Heart left ventricle (tissue), 16 donors: ENCODE data around the gene EIF5A2. TPM values are rescaled to one million over a fixed set of nuclear protein-coding genes. Genes with fewer than 3 reads are reported as not detected.

Source experiments
- ATAC-seq, 4 donors: fragments of 200-7000 bp; cut with Tn5 transposase; one replicate each; pipeline ENCODE4 v1.9.1; 2020 to 2022; ENCODE audit warnings: moderate library complexity in 4 of 4, mild to moderate bottlenecking in 3 of 4, moderate number of reproducible peaks in 1 of 4
- DNase-seq, 5 donors: peaks; one replicate each; pipeline ENCODE4 v3.0.0-alpha.2; 2020
- H3K27ac ChIP-seq, 12 donors: fragments of 200-600 bp; sonication (generic) in 4 of 12; one replicate each; pipeline versions ENCODE4 v1.5.0 to v1.8.0; 2016 to 2022; ENCODE audit warnings: mild to moderate bottlenecking in 2 of 12
- H3K27me3 ChIP-seq, 9 donors: fragments of 200-600 bp; sonication (generic) in 2 of 9; one replicate each; pipeline versions ENCODE4 v1.5.1 to v1.8.0; 2016 to 2022; ENCODE audit warnings: mild to moderate bottlenecking in 3 of 9
- H3K36me3 ChIP-seq, 9 donors: fragments of 200-600 bp; sonication (generic) in 2 of 9; one replicate each; pipeline versions ENCODE4 v1.5.0 to v1.8.0; 2018 to 2022; ENCODE audit warnings: mild to moderate bottlenecking in 2 of 9
- H3K4me1 ChIP-seq, 12 donors: fragments of 200-600 bp; sonication (generic) in 4 of 12; one replicate each; pipeline versions ENCODE4 v1.5.0 to v1.8.0; 2016 to 2022; ENCODE audit warnings: mild to moderate bottlenecking in 3 of 12
- H3K4me3 ChIP-seq, 12 donors: fragments of 200-600 bp; sonication (generic) in 4 of 12; one replicate each; pipeline versions ENCODE4 v1.5.0 to v1.8.0; 2017 to 2022; ENCODE audit warnings: mild to moderate bottlenecking in 9 of 12, moderate library complexity in 4 of 12
- H3K9me3 ChIP-seq, 12 donors: fragments of 200-600 bp; sonication (generic) in 4 of 12; one replicate each; pipeline versions ENCODE4 v1.5.0 to v1.8.0; 2016 to 2022; ENCODE audit warnings: mild to moderate bottlenecking in 1 of 12
- CTCF ChIP-seq, 12 donors: fragments of 200-600 bp; sonication (generic) in 4 of 12; IDR thresholded peaks; one replicate each; pipeline versions ENCODE4 v1.5.0 to v1.8.0; 2018 to 2022; ENCODE audit warnings: antibody characterized with exemption in 12 of 12, mild to moderate bottlenecking in 5 of 12
- POLR2A ChIP-seq, 2 donors: fragments of 450-650 bp; IDR thresholded peaks; one replicate each; pipeline ENCODE4 v1.6.1; 2017; ENCODE audit warnings: antibody characterized with exemption in 2 of 2, mild to moderate bottlenecking in 2 of 2, moderate library complexity in 2 of 2
- WGBS, 4 donors: extraction: QIAGEN DNeasy Blood & Tissue Kit in 2 of 4; methylation state at CpG; one replicate each; pipeline versions ENCODE4 v1.1.5 to v1.1.7; 2013 to 2018; 5-methylcytosine and 5-hydroxymethylcytosine counted together
- intact Hi-C, 10 donors: fragments of 100-400 bp; cut with DNase I; formaldehyde crosslinking; loops; one replicate each; pipeline versions ENCODE4 v1.11.1 to v1.14.2; 2022
- polyA plus RNA-seq, 2 donors: library from polyadenylated mRNA; stranded (reverse); fragments of 200-250 nt; gene quantifications; one replicate each; pipeline ENCODE4 v1.2.3, GENCODE V29; 2013
- total RNA-seq, 9 donors: library from RNA; depleted of rRNA in 2 of 9; stranded (reverse); fragments of >200 nt in 2 of 9; fragmentation: NEBNext Ultra II Directional in 3 of 9; extraction: Animal tissue kit (Norgen Biotek cat#: 25700) in 3 of 9; gene quantifications; one replicate each; pipeline versions ENCODE4 v1.1.0 to v1.2.4, GENCODE V29; 2016 to 2023
- donor health status: ischemic (EF 13 %, LVEDD 7.1; RV severe dilation, severe dysfunction).
- donor health status: healthy with polysubstance abuse.
- donor health status: DM: no; HTN: yes; CAD: no.
- donor health status: DM: no; HTN: no; CAD: no.
- donor health status: ischemic (EF 25% LVEDD 6.9; RV normal size, moderate dysfunction).
- donor health status: ischemic (EF 25% LVEDD 5.7; RV mildly dilated, moderate dysfunction).
- donor health status: healthy.
- donor health status: DM: yes; HTN: yes; CAD: no.
- donor health status: ischemic (EF 35%, LVEDD 5.7; RV mildly dilated, moderate dysfunction).
- donor health status: nonischemic (EF 11% LVEDD 7.7; RV severe dilation, severe dysfunction).
- donor health status: DM: yes; HTN: yes; CAD: no.
- donor health status: PGD.
- donor health status: ischemic (EF 29% LVEDD 5.4; RV normal size, mild dysfunction).
- donor health status: nonischemic (EF 23%, LVEDD 6.1; RV moderate dilation, normal function).

EIF5A2 gene
- total and polyA plus RNA-seq, 11 donors = 1.6 to 13.9 (median 8.4) TPM

GRCh38 chr3:170869645-170870593 lies 38.5 kb downstream of the EIF5A2 start, which contains the start of gene RPL22L1:
RPL22L1 (minus strand) TSS chr3:170870195; CDS start chr3:170870167, 28 bp downstream.
- 0 to 1% (median 0%) methylated on average over 25 to 59 of the region's 59 CpGs for WGBS, 4 donors
- intact Hi-C loops = loop anchor here in 2 of 10 donors (5.0 kb wide), 2 partner anchors 37 to 903 kb away; partner anchors contain the start of genes EIF5A2 (in 2 of the 2) and SEC62 (in 1 of the 2)

GRCh38 chr3:170869239-170869590 lies 39.2 kb downstream of the EIF5A2 start:
- no peak for ATAC-seq

More at GRCh38 chr3:170869645-170870593, 38.5 kb downstream of the EIF5A2 start, which contains the start of gene RPL22L1:
- Histone ChIP-seq H3K27me3 (no peaks in the 10 kb centered on the region), H3K9me3 (peaks cover 0 to 10% (median under 1%) of the 10 kb centered on the region in 12 donors), H3K27ac (peak within 1 kb of the TSS; percentile 54 to 92 (median 80)), H3K4me3 (peak within 1 kb of the TSS; percentile 8 to 82 (median 66)), H3K4me1 (peaks cover 0 to 33% (median 19%) of the 10 kb centered on the region in 12 donors), H3K36me3 (peaks cover 0 to 36% (median 32%) of the 10 kb centered on the region in 9 donors)
- ATAC-seq (peak; percentile 97 to 99 (median 98)), DNase-seq (peak; percentile 94 to 96 (median 96))
- TF ChIP-seq CTCF (IDR thresholded peaks at IDR 0.05) (peak in 6 of 12 donors; percentile 15 to 42 (median 26)), POLR2A (IDR thresholded peaks at IDR 0.05) (peak in 1 of 2 donors; percentile 72)

GRCh38 chr3:170868577-170869238 lies 39.7 kb downstream of the EIF5A2 start:
- Histone ChIP-seq H3K9me3 (no peaks in the 10 kb centered on the region), H3K4me1 (peaks cover 0 to 33% (median 19%) of the 10 kb centered on the region in 12 donors), H3K4me3 (peak overlapping the region in 11 of 12 donors; percentile 56 to 82 (median 67)), H3K27ac (peak overlapping the region in 5 of 12 donors; percentile 70 to 92 (median 85)), H3K36me3 (peaks cover 0 to 38% (median 32%) of the 10 kb centered on the region in 9 donors), H3K27me3 (no peaks in the 10 kb centered on the region)
- 86 to 92% (median 88%) methylated on average over 9 of the region's 9 CpGs for WGBS, 4 donors
- ATAC-seq (no peak), DNase-seq (no peak)
- intact Hi-C loops = loop anchor here in 1 of 10 donors (5.0 kb wide), 1 partner anchor 901 kb away; the partner anchor contains the start of gene SEC62
- no peak for TF ChIP-seq CTCF (IDR thresholded peaks at IDR 0.05)
- TF ChIP-seq POLR2A (IDR thresholded peaks at IDR 0.05) = no peak

More at GRCh38 chr3:170869239-170869590, 39.2 kb downstream of the EIF5A2 start:
- H3K27me3 ChIP-seq = no peaks in the 10 kb centered on the region
- H3K27ac ChIP-seq = peak overlapping the region in 10 of 12 donors; percentile 68 to 92 (median 84)
- peaks cover 0 to 33% (median 19%) of the 10 kb centered on the region in 12 donors for H3K4me1 ChIP-seq
- H3K9me3 ChIP-seq = peaks cover 0 to 3% (median 0%) of the 10 kb centered on the region in 12 donors
- TF ChIP-seq POLR2A (IDR thresholded peaks at IDR 0.05) = no peak
- no peak for TF ChIP-seq CTCF (IDR thresholded peaks at IDR 0.05)
- DNase-seq = no peak
- intact Hi-C loops = loop anchor here in 1 of 10 donors (5.0 kb wide), 1 partner anchor 902 kb away; the partner anchor contains the start of gene SEC62
- 22 to 40% (median 33%) methylated on average over 2 of the region's 2 CpGs for WGBS, 4 donors
- peaks cover 0 to 38% (median 32%) of the 10 kb centered on the region in 9 donors for H3K36me3 ChIP-seq
- H3K4me3 ChIP-seq = peak overlapping the region; percentile 8 to 82 (median 66)
